Measurements from ENCODE around the gene P2RX4. TPM values are rescaled to one million over a fixed set of nuclear protein-coding genes. Genes with fewer than 3 reads are reported as not detected.

Gene P2RX4
- total and polyA plus RNA-seq, 2 of the 13 experiments (the other 11 are each of a cell fraction or from before 2014, with no cell fraction given), result 13.8 to 30.8 TPM

DNA sequence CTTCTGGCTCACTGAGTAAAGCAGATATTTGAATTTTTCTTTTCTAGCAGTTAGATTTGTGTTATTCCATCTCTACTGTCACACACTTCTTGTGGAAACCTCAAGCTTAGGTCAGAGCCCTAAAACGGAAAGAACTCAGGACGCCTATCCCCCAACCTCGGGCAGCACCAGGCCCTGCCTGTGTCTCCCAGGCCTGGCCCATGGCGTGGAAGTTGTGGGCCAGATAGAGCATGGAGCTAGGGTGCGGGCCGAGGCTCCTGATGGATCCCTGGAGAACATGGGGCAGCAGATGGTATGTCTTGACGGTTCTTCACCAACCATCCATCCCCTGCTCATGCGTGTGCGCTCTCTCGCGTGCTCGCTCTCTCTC, 20.6 kb downstream of the P2RX4 start:
- TF ChIP-seq, protein P1, sequence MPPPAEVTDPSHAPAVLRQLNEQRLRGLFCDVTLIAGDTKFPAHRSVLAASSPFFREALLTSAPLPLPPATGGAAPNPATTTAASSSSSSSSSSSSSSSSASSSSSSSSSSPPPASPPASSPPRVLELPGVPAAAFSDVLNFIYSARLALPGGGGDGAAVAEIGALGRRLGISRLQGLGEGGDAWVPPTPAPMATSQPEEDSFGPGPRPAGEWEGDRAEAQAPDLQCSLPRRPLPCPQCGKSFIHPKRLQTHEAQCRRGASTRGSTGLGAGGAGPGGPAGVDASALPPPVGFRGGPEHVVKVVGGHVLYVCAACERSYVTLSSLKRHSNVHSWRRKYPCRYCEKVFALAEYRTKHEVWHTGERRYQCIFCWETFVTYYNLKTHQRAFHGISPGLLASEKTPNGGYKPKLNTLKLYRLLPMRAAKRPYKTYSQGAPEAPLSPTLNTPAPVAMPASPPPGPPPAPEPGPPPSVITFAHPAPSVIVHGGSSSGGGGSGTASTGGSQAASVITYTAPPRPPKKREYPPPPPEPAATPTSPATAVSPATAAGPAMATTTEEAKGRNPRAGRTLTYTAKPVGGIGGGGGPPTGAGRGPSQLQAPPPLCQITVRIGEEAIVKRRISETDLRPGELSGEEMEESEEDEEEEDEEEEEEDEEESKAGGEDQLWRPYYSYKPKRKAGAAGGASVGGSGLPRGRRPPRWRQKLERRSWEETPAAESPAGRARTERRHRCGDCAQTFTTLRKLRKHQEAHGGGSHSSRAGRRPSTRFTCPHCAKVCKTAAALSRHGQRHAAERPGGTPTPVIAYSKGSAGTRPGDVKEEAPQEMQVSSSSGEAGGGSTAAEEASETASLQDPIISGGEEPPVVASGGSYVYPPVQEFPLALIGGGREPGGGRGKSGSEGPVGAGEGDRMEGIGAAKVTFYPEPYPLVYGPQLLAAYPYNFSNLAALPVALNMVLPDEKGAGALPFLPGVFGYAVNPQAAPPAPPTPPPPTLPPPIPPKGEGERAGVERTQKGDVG (CRISPR knock-in tag; IDR thresholded peaks at IDR 0.05; ENCODE audit: borderline replicate concordance), result 0 out of 2 replicates have a peak, but pooled peaks have one; percentile 14
- TF ChIP-seq RXRA (CRISPR knock-in tag; IDR thresholded peaks at IDR 0.05) (0 out of 2 replicates have a peak, but pooled peaks have one; percentile 0), BORCS8-MEF2B (CRISPR knock-in tag; IDR thresholded peaks at IDR 0.05) (0 out of 2 replicates have a peak, but pooled peaks have one; percentile 39), ZNF678 (CRISPR knock-in tag; IDR thresholded peaks at IDR 0.05) (no peak)
- TF ChIP-seq, protein P2, sequence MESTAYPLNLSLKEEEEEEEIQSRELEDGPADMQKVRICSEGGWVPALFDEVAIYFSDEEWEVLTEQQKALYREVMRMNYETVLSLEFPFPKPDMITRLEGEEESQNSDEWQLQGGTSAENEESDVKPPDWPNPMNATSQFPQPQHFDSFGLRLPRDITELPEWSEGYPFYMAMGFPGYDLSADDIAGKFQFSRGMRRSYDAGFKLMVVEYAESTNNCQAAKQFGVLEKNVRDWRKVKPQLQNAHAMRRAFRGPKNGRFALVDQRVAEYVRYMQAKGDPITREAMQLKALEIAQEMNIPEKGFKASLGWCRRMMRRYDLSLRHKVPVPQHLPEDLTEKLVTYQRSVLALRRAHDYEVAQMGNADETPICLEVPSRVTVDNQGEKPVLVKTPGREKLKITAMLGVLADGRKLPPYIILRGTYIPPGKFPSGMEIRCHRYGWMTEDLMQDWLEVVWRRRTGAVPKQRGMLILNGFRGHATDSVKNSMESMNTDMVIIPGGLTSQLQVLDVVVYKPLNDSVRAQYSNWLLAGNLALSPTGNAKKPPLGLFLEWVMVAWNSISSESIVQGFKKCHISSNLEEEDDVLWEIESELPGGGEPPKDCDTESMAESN (CRISPR knock-in tag; conservative IDR thresholded peaks at IDR 0.05), result 0 out of 2 replicates have a peak, but pooled peaks have one; percentile 38
- ATAC-seq, result peak; percentile 5
- DNase-seq (ENCODE audit: low spot score), result no peak
- BruUV-seq (replicated peaks), result no TSS peak
- Histone ChIP-seq H3K9ac (ENCODE audit: insufficient read depth, low read depth, low read length) (no peak overlapping the region), H3K4me1 (ENCODE audit: insufficient read depth, low read length) (peaks cover 31% of the 10 kb centered on the region), H3K79me2 (ENCODE audit: insufficient read depth, low read length) (no peaks in the 10 kb centered on the region), H3K4me2 (ENCODE audit: low read depth, low read length) (no peak overlapping the region), H4K20me1 (ENCODE audit: insufficient read depth, low read length) (no peaks in the 10 kb centered on the region), H3K4me3 (replicated peaks in 1 of 3; ENCODE audit: insufficient read depth in 1 of 3, low read depth in 2 of 3, low read length in 3 of 3) (no peak overlapping the region), H3K27ac (ENCODE audit: extremely low read length, insufficient read depth, low read length) (no peak overlapping the region), H3K27me3 (ENCODE audit: control insufficient read depth in 1 of 2, insufficient read depth in 2 of 2, low read length in 2 of 2) (no peaks in the 10 kb centered on the region), H2AFZ (ENCODE audit: low read length) (no peak overlapping the region), H3K36me3 (replicated peaks in 1 of 2; ENCODE audit: control insufficient read depth in 1 of 2, insufficient read depth in 2 of 2, low read length in 2 of 2) (peaks cover 0 to under 1% of the 10 kb centered on the region in 2 experiments; a peak in 1 of 5 replicates), H3K9me3 (ENCODE audit: low read length) (no peaks in the 10 kb centered on the region)
- ChIA-PET CTCF (ENCODE audit: low intra/inter-chr PET ratio, low total read pairs) (interaction anchor here (0.6 kb wide), 1 partner anchor 484 kb away, joined by 3 read pairs; no protein-coding TSS in a partner anchor), POLR2A (no interaction called here)
- intact Hi-C loops (cut with micrococcal nuclease; ENCODE audit: unreplicated experiment), result loop anchor here (5.0 kb wide), 1 partner anchor 168 kb away; no protein-coding TSS in a partner anchor
- WGBS (ENCODE audit: low lambda C conversion rate), result 84% methylated on average over 12 of the region's 12 CpGs
- in situ Hi-C loops (cut with HindIII; ENCODE audit: extremely low pct_ligation_motif_present, low pct_unique_long_range_greater_than_20kb), result no loop called here
- FAIRE-seq, result no peak
